Renal pelvis (tissue), 4 donors: ENCODE data around the gene RELL1. TPM values are rescaled to one million over a fixed set of nuclear protein-coding genes. Genes with fewer than 3 reads are reported as not detected.

Experiments used
- DNase-seq: peaks from one replicate; pipeline ENCODE4 v3.0.0-alpha.2; 2013
- polyA plus RNA-seq, 3 donors: library from polyadenylated mRNA; unstranded; fragments of 120-200 nt; gene quantifications; one replicate each; pipeline ENCODE4 v1.2.1, GENCODE V29; 2013; ENCODE audit not compliant: insufficient read length in 3 of 3

The RELL1 gene
- polyA plus RNA-seq, 3 donors: 7.7 to 10.4 (median 8.7) TPM

DNA sequence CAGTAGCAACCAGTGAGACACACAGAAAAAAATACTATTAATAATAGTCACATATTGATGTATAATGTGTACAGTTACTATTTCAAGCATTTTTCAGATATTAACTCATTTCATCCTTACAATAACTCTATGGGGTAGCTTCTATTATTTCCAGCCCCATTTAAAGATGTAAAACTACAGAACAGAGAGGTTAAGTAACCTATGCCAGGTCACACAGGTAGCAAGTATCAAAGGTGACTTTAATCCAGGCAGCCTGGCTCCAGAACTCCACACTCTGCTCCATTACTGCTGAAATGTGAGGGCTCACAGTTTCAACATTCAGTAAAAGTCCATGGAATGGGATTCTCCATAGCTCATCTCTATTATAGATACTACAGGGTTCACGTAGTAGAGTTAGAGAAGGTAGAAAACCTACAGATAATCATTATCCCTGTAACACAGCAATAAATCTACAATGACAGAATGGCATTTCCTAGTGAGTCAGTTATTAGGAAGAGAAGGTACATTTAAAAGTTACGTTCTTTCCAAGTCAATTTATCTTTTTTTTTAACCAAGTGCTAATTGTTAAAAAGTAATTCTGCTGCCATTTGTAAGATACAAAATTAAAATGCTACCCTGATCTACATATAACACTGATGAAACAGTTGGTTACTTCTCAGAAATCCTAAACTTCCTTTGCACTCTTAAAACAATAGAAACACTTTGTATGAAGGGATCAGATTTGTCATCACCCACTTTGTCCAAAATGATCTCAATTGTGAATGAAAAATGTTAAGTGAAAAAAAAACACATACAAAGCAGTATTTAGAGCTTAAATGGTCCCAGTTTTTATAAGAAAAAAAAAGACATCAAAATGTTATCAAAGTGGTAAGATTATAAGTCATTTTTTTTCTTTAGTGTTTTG is 18.7 kb downstream of the RELL1 start:
- no peak for DNase-seq

DNA sequence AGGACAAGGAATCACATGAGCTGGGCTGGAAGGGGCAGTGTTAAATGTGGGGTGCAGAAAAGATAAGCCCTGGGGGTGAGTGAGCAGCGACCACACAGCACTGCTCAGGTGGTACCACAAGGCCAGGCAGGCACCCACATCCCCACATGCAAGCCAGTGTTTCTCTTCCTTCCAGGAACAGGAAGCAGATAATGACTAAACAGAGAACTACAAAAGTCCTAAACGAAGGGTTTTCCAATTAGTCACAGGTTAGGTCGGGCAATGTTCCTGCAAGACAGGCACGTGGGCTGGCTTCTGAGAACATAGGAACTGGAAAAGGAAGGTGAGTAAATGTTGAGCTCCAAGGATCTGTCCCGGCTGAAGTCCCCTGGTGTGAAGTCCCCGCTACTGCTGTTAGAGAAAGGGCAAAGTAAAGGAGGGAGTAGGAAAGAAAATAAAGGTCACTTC is 19.5 kb downstream of the RELL1 start:
- DNase-seq: no peak

DNA sequence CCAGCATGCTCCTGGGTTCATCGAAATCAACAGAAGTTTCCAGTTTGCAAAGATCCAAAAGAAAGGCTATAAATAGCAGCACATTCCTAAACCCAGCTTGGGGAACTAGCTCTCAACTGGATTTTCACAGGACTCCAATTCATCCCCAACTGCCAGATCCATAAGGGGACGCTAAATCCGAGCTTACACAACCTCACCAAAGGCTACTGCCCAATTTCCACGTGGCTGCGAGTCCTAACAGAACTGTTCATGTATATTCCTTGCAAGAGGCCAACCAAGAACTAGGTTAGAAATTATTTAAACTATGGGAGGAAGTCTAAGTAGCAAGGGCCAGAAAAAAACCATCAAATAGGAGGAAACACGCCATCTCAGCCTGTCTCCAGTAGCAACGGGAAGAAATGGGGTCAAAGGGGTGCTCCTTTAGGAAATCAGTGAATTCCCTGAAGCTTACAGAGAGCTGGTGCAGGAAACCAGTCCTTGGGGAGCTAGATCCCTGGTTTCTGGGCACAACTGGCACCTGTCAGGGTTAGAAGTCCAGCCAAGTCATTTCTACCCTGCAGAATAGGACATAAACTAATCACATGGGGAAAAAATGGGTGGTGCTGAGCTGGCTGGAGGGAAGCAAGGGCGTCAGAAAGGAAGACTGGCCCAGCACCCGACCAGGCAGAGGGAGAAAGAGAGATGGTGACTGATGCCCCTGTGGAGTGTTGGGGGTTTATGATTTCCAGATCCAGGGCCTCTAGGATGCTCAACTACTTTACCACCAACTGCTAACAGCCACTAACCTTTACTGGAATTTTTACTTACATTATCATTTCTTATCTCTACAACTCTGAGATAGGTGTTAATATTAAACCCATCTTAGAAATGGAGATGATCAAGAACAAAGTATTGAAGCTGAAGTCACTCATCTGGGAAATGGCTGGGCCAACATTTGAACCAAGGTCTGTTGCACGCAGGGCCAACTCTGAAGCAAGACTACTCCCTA is 20.5 kb downstream of the RELL1 start:
- no peak for DNase-seq

GRCh38 chr4:37664696-37665095 is 21.5 kb downstream of the RELL1 start:
- no peak for DNase-seq

- DNase-seq: no peak
Measured at GRCh38 chr4:37663552-37663951, 22.6 kb downstream of the RELL1 start.

DNA sequence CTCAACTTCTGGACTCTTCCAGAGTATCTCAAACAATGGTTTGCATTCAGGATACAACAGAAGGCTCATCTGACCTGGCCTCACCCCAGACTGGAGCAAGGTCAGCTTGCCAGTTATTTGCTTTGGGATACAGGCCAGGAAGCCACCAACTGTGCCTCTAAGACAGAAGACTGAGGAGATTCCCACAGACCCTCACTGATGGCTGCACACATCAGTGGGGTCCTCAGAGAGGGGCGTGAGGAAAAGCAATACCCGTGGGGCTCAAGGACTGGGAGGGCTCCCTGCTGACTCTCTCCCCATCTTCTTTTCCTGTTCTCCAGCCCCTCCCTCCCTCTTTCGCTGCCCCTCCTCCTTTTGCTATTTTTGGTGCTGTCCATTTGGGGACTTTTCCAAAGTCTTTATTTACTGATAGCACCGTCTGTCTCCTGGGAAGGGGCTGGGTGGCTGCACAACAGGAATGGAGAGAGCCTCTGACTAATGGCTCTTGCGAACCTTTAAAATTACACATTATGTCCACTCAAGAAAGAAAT is 23.2 kb downstream of the RELL1 start:
- no peak for DNase-seq

DNA sequence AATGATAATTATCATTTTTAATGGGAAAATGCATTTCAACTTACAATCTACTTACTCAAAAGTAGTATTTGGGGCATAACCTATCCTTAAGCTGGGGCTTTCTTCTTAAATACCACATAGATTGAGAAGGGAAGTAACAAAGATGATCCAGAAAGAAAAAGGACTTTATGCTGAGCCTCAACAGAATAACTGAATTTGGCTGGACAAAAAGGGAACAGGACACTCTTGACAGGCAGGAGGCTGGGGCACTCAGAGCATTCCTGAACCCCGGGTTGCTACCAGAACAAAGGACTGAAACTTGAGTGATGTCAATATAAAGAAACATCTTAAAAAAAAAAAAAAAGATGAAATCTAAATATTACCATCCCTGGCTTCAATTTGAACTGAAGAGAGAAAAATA is 23.9 kb downstream of the RELL1 start:
- DNase-seq: no peak

GRCh38 chr4:37661772-37662171 is 24.4 kb downstream of the RELL1 start:
- DNase-seq: no peak

DNA sequence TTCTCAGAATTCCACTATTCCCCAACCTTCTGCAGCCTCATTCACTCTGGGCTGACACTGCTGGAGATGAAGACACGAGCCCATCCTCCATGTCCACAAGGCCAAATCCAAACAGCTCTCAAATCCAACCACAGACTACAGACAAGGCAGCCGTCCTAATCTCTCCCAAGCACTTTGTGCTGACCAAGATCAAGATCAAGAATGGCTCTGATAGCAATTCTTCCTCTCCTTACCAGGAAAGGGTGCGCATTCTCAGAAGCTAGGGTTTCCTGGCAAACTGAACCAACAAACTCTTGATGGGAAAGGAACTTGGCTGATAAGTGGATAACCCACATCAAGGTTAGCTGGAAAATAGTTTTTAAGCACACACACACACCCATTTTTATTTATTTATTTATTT is 26.5 kb downstream of the RELL1 start:
- DNase-seq: no peak

GRCh38 chr4:37656649-37657048 is 29.5 kb downstream of the RELL1 start:
- DNase-seq: no peak

DNA sequence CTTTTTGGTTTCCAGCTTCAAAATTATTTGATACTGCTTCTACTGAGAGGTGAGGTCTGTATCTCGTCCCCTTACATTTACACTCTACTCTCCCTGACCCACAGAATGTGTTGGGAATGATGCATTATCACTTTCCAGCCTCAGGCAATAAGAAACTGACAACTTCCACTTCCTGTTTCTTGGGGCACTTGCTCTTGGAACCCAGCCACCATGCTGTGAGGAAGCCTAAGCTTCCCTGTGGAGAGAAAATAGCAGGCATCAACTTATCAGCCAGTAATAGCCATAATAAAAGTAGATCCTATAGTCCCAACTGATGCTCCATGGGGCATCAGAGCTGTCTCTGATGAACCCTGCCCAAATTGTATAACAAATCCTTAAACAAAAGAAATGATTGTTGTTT is 32.6 kb downstream of the RELL1 start:
- no peak for DNase-seq

DNA sequence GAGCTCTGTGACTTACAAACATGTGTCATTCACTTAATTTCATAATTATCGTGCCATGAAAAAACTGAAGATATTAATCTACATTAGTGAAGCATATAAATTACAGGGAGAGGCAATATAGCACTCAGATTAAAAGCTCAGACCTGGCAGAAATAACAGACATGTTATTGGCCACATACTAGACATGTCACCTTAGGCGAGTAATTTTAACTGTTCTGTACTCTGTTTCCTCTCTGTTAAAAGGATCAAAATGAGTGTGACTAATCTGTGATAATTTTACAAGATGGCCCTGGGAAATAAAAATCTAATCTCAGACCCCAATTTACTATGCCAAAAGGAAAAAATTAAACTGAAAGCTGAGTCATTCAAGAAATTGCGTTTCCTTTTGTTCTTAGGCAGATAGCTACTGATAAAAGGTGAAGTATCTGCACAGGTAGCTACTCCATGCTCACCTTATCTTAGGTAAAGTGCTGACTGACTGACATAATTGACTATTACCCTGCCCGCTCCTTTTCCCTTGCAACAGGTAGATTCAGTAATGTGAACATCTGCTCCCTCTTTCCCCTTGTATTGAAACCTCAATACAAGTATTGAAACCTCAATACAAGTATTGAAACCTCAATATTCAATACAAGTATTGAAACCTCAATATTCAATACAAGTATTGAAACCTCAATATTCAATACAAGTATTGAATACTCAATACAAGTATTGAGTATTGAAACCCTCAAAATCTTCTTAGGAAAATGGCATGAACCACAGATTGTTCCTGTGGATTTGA is 33.2 kb downstream of the RELL1 start:
- DNase-seq: no peak

DNA sequence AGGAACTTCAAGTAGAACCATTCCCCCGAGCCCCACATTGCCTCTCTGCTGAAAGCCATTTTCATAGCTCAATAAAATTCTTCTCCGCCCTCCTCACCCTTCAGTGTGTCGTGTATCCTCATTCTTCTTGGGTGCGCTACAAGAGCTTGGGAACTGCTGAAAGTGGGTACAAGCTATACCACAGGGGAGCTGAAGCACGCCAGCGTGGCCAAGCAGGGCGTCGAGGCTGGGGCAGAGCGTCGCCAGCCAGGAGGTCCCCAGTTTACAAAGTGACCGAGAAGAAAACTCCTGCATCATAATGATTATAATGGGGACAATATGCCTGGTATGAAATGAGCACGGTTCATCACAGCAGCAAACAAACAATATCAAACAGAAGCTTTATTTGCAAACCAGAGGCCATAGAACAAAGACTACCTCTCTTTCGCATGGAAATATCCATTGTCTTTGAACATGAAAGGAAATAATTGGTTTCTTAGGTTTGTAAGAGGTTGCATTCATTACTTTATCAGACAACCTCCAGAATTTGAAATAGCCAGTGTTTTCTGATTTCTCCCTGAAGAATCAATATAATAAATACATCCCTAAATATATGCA is 34.3 kb downstream of the RELL1 start:
- no peak for DNase-seq

DNA sequence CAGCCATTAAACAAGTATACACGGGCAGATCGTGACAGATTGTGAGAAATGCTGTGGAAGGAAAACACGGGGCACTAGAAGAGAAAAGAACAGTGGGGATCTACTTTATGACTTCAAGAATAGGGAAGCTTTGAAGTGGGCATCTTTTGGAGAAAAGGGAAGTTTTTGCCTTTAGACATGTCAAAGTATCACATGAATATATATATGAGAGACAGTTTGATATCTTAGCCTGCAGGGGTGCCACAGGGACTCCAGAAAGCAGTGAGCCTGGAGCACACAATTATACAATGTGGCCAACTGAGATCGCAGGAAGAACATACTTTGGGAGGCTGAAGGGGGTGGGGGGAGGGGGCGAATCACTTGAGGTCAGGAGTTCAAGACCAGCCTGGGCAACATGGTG is 35.7 kb downstream of the RELL1 start:
- DNase-seq: no peak

GRCh38 chr4:37649268-37649667 is 36.9 kb downstream of the RELL1 start:
- DNase-seq: no peak

DNA sequence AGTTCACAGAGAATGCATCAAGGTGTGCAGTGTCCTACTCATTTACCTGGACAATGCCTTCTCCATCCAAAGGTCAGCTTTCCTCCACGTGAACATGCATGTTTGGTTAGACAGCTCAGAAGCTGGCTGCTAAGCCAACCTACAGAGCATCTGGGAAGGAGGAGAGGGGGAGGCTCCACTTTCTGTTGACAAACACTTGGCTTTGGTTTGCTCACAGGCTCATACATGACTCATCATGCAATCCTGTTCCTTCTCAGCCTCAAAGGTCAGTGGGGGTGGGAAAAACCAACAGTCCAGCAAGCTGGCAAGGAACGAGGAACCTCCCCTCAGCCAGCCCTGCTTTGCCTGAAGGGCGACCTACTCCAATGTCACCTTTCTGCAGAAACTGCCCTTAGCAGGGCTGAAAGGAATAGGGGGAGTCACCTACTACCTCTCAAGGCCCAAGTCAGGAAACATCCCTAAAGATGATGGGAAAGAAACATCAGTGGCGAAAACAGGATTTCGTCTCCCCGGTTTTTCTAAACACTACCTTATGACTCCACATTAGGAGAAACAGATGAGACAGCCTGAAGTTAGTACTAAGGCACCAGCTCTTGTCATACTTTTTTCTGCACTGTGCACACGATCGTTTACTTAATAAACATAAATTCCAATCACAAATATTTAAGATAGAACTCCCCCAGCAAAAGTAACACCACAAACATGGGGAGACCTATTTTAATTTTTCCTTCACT is 37.9 kb downstream of the RELL1 start:
- DNase-seq: peak; percentile 40

- no peak for DNase-seq
Measured at GRCh38 chr4:37646247-37646646, 39.9 kb downstream of the RELL1 start.

DNA sequence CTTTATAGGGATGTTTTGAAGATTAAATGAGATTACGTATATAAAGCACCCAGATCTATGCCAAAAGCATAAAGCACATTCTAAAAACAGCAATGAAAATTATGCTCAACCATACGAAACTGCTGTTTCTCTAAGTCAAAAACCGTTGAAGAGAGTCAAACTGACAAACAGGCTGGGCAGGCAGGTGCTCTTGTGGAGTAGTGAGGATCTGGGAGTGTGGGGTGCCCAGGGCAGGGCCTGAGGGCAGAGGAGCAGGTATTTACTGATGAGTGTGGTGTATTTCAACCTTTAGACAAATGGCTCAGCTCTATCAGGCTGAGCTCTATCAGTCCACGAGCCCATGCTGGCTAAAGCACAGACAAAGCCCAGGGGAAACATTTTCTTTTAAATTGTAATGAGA is 40.4 kb downstream of the RELL1 start:
- no peak for DNase-seq

DNA sequence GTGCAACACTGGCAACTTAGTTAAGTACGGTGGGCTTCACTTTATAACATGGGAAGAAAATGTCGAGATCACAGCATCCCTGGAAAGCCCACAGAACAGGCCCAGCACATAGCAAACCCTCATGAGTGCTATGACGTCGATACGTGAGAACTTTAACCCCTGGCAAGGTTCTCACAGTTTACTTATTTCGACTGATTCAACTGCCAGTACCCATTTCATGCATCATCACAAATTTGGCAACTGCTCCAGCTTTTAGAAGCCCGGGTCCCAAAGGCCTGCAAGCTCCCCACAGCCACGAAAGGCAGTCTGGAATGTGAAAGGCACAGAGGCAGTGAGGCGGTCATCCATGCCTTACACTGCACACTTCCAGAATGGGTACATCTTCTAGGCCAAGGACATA is 41.2 kb downstream of the RELL1 start:
- no peak for DNase-seq
